Thyroid gland (tissue), 4 donors: ENCODE data around the gene ACTRT2. TPM values are rescaled to one million over a fixed set of nuclear protein-coding genes. Genes with fewer than 3 reads are reported as not detected.

Experiments used
- DNase-seq, 2 donors: peaks; one replicate each; pipeline ENCODE4 v3.0.0-alpha.2; 2019
- H3K27ac ChIP-seq, 3 donors: fragments of 200-600 bp; sonication (generic); 1 replicate in 2 of 3; 2 replicates in 1 of 3; pipeline ENCODE4 v1.5.1; 2016 to 2019; ENCODE audit warnings: mild to moderate bottlenecking in 1 of 3, moderate library complexity in 1 of 3
- H3K27me3 ChIP-seq: fragments of 200-600 bp; sonication (generic); one replicate; pipeline ENCODE4 v1.5.1; 2019
- H3K36me3 ChIP-seq, 2 donors: fragments of 200-600 bp; sonication (generic); one replicate each; pipeline ENCODE4 v1.5.1; 2016 to 2019
- H3K4me1 ChIP-seq, 2 donors: fragments of 200-600 bp; sonication (generic); one replicate each; pipeline ENCODE4 v1.5.1; 2017 to 2019
- H3K4me3 ChIP-seq, 3 donors: fragments of 200-600 bp; sonication (generic); replicated peaks in 1 of 3; 1 replicate in 2 of 3; 2 replicates in 1 of 3; pipeline ENCODE4 v1.5.1; 2016; ENCODE audit warnings: mild to moderate bottlenecking in 1 of 3
- H3K9me3 ChIP-seq: fragments of 200-600 bp; sonication (generic); one replicate; pipeline ENCODE4 v1.5.1; 2017
- POLR2A ChIP-seq, 2 donors: fragments of 450-650 bp; IDR thresholded peaks; one replicate each; pipeline ENCODE4 v1.6.1; 2017; ENCODE audit warnings: antibody characterized with exemption in 2 of 2, mild to moderate bottlenecking in 2 of 2, moderate library complexity in 1 of 2
- WGBS, 2 donors: methylation state at CpG; one replicate each; pipeline ENCODE4 v1.1.5; 2017; 5-methylcytosine and 5-hydroxymethylcytosine counted together
- intact Hi-C: fragments of 100-400 bp; cut with DNase I; formaldehyde crosslinking; loops from one replicate; pipeline ENCODE4 v1.15.1; 2023
- total RNA-seq, 4 donors: library from RNA; depleted of rRNA; stranded (reverse); fragments of >200 nt; gene quantifications; one replicate each; pipeline ENCODE4 v1.2.3, GENCODE V29; 2016
- TF ChIP-seq, protein P1 (sequence below), 6 experiments: fragments of 200-600 bp in 3 of 6; fragments of 450-650 bp in 3 of 6; sonication (generic) in 3 of 6; IDR thresholded peaks; one replicate each; pipeline ENCODE4 v1.5.1; 2016 to 2019; ENCODE audit warnings: antibody characterized with exemption in 6 of 6, mild to moderate bottlenecking in 2 of 6, inconsistent platforms in 1 of 6, moderate library complexity in 1 of 6

ACTRT2 gene
- total RNA-seq, 4 donors from 2014 or later: 0.67 TPM; not detected in 3

DNA sequence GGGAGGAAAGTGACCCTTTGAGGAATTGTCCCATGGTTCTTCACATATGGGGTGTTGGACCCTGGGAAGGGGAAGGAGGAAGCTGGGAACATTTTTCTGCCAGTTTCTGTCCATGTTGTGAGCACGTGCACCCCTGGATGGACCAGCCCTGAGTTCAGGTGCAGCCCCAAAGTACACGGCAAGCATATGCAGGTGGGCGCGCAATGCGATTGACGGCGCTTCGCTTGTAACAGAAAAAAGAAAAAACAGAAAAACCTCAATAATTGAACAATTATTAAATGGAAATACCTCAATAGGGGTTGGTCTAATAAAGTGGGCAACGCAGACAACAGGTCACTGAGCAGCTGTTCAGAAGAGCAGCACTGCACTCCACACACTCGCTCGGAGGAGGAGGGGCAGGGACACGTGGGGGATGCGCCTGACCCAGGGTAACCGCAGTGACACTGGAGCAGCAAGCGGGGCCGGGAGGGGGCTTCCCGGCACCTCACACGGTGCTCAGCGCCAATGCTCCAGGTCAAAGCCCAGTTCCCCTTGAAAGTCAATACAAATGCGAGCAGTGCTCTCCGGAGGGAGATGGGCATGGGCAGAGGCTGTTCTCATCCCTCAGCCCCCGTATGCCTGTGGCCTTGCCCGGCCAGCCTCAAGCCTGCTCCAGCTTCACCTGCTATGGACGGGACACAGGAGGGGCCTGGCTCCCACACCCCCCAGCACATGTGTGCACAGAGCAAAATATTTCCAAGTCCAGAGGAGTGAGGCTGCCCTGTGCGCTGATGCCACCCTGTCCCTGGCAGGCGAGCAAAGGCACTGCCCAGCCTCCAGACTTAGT, 6.6 kb upstream of the ACTRT2 start:
- TF ChIP-seq, protein P1, sequence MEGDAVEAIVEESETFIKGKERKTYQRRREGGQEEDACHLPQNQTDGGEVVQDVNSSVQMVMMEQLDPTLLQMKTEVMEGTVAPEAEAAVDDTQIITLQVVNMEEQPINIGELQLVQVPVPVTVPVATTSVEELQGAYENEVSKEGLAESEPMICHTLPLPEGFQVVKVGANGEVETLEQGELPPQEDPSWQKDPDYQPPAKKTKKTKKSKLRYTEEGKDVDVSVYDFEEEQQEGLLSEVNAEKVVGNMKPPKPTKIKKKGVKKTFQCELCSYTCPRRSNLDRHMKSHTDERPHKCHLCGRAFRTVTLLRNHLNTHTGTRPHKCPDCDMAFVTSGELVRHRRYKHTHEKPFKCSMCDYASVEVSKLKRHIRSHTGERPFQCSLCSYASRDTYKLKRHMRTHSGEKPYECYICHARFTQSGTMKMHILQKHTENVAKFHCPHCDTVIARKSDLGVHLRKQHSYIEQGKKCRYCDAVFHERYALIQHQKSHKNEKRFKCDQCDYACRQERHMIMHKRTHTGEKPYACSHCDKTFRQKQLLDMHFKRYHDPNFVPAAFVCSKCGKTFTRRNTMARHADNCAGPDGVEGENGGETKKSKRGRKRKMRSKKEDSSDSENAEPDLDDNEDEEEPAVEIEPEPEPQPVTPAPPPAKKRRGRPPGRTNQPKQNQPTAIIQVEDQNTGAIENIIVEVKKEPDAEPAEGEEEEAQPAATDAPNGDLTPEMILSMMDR (IDR thresholded peaks at IDR 0.05): no peak
- TF ChIP-seq POLR2A (IDR thresholded peaks at IDR 0.05): no peak
- H3K9me3 ChIP-seq: no peaks in the 10 kb centered on the region
- H3K27ac ChIP-seq: no peak overlapping the region
- no peak overlapping the region for H3K4me3 ChIP-seq
- DNase-seq: no peak
- no peaks in the 10 kb centered on the region for H3K36me3 ChIP-seq
- 82% methylated on average over 19 to 22 of the region's 26 CpGs for WGBS, 2 donors
- intact Hi-C loops: loop anchor here (5.0 kb wide), 2 partner anchors 393 to 408 kb away; no protein-coding TSS in a partner anchor
- H3K27me3 ChIP-seq: no peaks in the 10 kb centered on the region
- H3K4me1 ChIP-seq: peaks cover 17 to 21% of the 10 kb centered on the region in 2 donors

DNA sequence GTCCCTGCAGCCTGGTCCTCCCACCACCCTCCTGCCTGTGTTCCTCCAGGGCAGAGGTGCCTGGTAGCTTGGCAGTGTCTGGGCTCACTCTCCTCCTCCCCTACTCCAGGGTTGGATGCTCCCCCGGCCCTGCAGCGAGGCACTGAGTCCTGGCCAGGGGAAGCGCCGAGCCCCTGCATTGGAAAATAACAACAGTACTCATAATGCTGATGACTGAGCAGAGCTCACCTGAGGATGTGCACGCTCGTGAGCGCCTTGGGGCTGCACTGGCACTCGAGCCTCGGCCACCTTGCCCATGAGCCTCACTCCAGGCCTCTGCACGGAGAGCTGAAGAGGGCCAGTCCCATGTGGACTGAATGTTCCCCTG, 6.0 kb upstream of the ACTRT2 start:
- no peak overlapping the region for H3K27ac ChIP-seq
- DNase-seq: no peak
- H3K36me3 ChIP-seq: no peaks in the 10 kb centered on the region
- H3K9me3 ChIP-seq: no peaks in the 10 kb centered on the region
- intact Hi-C loops: no loop called here
- H3K27me3 ChIP-seq: no peaks in the 10 kb centered on the region
- 92 to 93% methylated on average over 6 to 10 of the region's 10 CpGs for WGBS, 2 donors
- peaks cover 17 to 21% of the 10 kb centered on the region in 2 donors for H3K4me1 ChIP-seq
- H3K4me3 ChIP-seq: no peak overlapping the region
- TF ChIP-seq, protein P1 (IDR thresholded peaks at IDR 0.05): no peak
- TF ChIP-seq POLR2A (IDR thresholded peaks at IDR 0.05): no peak

DNA sequence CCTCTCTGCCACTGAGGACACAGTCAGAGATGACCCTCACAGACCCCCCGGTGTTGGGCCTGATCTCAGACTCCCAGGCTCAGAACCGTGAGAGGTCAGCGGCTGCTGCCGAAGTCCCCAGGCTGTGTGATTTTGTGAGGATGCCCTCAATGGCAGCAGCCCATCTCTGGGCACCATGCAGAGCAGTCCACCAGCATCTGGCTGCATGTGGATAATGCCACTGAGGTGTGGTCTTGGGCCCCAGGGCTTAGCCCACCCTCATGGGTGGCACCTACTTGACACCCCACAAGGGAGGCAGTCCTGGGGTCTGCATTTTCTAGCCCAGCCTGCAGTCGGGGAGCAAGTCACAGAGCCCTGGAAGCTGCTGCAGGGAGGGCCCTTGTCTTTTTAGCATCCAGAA, 5.5 kb upstream of the ACTRT2 start:
- 89% methylated on average over 3 of the region's 5 CpGs; no CpG with 5 or more reads in 1 of the 2 donors for WGBS, 2 donors
- H3K27me3 ChIP-seq: no peaks in the 10 kb centered on the region
- H3K4me3 ChIP-seq: no peak overlapping the region
- no peak overlapping the region for H3K27ac ChIP-seq
- H3K4me1 ChIP-seq: peaks cover 17 to 21% of the 10 kb centered on the region in 2 donors
- H3K9me3 ChIP-seq: no peaks in the 10 kb centered on the region
- H3K36me3 ChIP-seq: no peaks in the 10 kb centered on the region
- TF ChIP-seq, protein P1 (IDR thresholded peaks at IDR 0.05): no peak
- TF ChIP-seq POLR2A (IDR thresholded peaks at IDR 0.05): no peak
- no peak for DNase-seq
- intact Hi-C loops: no loop called here

DNA sequence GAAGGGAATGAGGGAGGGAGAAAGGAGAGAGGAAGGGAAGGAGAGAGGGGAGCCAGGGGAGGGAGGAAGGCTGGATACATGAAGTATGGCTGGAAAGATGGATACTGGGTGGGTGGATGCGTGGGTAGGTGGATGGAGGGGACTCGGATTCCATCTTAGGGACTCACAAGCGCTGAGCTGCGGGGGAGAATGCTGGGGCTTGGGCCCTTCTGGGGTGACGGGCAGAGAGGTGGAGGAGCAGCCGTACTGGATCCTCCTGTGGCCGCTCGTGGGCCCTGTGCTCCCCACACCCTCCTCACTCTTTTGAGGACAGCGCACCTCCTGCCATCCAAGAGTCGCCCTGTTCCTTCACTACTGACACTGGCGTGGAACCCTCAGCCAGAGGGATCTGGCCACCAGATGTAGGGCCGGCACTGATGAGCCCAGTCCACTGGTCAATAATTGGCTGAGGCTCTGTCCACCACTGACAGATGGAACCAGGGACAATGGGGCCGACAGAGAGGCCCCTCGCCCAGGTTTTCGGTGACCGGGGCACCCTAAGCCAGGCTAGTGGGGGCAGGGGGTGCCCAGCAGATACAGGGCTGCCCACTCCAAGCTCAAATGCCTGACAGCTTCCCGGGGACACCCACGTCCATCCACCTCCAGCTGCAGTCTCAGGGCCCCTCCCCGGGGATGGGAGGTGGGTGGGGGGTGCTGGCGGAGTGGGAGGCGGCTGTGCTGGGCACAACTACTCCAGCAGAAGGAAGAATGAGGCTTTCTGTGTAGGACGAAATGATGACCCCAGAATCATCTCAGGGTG, 4.4 kb upstream of the ACTRT2 start:
- no peaks in the 10 kb centered on the region for H3K36me3 ChIP-seq
- H3K4me1 ChIP-seq: peaks cover 17 to 21% of the 10 kb centered on the region in 2 donors
- H3K27ac ChIP-seq: no peak overlapping the region
- DNase-seq: no peak
- H3K27me3 ChIP-seq: no peaks in the 10 kb centered on the region
- no peaks in the 10 kb centered on the region for H3K9me3 ChIP-seq
- intact Hi-C loops: no loop called here
- no peak overlapping the region for H3K4me3 ChIP-seq
- WGBS, 2 donors: 87 to 89% methylated on average over 14 to 18 of the region's 22 CpGs
- TF ChIP-seq, protein P1 (IDR thresholded peaks at IDR 0.05): no peak
- no peak for TF ChIP-seq POLR2A (IDR thresholded peaks at IDR 0.05)
